ENCODE results near the gene KRTAP5-11.

DNA sequence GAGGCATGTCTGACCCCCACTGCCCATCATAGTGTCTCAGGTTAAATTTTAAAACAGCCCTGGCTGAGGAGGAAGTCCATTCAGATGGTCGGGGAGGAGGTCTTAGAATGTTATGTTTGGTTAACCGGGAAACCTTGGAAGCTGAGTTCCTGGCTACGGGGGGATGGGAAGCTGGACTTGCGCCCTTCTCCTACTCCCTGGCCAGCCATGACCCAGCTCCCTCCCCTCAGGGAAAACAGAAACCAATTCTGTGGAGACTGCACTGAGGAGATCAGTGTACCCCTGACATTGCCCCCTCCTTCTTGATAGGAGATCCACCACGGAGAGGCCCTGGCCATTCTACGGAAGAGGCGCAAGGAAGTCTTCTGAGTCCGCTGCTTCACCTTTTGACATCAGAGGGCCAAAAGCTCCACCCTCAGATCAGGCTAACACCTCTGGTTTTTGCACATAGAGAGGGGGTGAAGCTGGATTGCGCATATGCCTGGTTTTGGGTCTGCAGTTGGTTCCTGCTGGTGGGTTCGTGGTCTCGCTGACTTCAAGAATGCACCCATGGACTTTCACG lies 37.2 kb downstream of the KRTAP5-11 start:
- TF ChIP-seq GATA2 (IDR thresholded peaks at IDR 0.05; ENCODE audit: low read depth, low read length) (no peak), GATA3 (IDR thresholded peaks at IDR 0.05; ENCODE audit: low read depth, low read length) (no peak)

Measured in SH-SY5Y (cell line).